ENCODE data around the gene FXN.
"Not testable (repeated sequence)": the region's sequence is repeated elsewhere in the genome, so short reads cannot be mapped to it uniquely, and the experiment has no call there.

FXN gene

DNA sequence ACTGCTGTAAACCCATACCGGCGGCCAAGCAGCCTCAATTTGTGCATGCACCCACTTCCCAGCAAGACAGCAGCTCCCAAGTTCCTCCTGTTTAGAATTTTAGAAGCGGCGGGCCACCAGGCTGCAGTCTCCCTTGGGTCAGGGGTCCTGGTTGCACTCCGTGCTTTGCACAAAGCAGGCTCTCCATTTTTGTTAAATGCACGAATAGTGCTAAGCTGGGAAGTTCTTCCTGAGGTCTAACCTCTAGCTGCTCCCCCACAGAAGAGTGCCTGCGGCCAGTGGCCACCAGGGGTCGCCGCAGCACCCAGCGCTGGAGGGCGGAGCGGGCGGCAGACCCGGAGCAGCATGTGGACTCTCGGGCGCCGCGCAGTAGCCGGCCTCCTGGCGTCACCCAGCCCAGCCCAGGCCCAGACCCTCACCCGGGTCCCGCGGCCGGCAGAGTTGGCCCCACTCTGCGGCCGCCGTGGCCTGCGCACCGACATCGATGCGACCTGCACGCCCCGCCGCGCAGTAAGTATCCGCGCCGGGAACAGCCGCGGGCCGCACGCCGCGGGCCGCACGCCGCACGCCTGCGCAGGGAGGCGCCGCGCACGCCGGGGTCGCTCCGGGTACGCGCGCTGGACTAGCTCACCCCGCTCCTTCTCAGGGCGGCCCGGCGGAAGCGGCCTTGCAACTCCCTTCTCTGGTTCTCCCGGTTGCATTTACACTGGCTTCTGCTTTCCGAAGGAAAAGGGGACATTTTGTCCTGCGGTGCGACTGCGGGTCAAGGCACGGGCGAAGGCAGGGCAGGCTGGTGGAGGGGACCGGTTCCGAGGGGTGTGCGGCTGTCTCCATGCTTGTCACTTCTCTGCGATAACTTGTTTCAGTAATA lies at the start of gene FXN:
Gene FXN, plus strand, starts transcription at position 315 of the 871 bp plus-strand sequence. Its CDS starts 31 bp downstream, at position 346.
- DNase-seq = peak; percentile 87

DNA sequence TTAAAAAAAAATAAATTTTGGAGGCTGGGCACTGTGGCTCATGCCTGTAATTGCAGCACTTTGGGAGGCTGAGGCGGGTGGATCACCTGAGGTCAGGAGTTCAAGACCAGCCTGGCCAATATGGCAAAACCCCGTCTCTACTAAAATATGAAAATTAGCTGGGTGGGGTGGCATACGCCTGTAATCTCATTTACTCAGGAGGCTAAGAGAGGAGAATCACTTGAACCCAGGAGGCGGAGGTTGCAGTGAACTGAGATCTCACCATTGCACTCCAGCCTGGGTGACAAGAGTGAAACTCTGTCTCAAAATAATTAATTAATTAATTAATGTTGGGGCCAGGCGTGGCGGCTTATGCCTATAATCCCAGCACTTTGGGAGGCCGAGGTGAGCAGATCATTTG lies 48.6 kb upstream of the FXN start:
- DNase-seq = not testable (repeated sequence)

DNA sequence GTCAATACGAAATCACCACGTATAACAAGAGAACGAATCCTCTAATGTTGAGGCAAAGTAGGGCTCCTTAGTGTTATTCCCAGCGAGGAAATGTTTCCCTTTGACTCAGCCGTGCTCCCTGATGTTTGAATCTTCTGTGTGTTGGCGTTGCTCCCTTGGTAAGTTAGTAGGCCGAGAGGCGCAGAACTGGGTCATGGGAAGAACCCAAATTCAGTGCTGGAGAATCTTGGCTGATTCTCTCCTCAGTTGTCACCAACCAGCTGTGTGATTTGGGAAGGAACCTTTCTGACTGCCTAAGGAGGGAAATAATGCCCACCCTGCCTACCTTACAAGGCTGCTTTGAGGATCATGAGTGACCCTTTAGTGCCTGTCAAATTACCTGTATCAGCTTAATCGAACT lies 44.1 kb upstream of the FXN start:
- DNase-seq = no peak

DNA sequence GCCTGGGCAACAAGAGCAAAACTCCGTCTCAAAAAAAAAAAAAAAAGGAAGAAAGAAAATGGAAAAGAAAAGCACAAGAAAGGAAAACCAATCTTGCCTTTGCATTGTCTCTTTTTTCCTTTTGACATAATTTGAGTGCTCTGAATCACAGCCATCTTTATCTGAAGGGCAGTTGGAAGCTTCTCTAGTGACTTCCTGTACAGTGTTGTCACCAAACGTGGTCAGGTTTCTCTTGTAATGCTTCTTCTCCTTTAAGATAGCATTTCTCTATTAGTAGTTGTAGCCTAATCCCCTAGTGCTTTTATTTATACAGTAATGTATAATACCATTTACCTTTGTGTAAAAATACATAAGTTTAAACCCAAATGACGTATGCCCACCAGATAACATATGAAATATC lies 39.8 kb upstream of the FXN start:
- DNase-seq = no peak

DNA sequence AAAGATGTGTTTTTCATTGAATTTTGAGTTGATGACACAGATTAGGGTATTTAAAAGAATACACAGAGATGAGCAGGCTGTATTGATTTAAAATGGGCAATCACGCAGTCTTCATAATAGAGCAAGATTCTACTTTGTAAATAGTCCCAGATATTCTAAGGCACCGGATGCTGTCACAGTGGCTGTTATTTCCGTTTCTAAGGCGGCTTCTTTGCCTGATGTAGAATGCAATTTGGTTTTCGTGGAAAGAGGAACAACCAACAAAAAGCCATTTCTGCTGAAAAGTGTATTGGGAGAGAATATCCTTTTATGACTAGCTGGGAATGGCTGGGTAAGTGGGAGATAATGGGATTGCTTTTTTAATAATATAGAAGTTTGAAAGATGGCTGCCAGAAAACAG lies 39.1 kb upstream of the FXN start:
- DNase-seq = no peak

DNA sequence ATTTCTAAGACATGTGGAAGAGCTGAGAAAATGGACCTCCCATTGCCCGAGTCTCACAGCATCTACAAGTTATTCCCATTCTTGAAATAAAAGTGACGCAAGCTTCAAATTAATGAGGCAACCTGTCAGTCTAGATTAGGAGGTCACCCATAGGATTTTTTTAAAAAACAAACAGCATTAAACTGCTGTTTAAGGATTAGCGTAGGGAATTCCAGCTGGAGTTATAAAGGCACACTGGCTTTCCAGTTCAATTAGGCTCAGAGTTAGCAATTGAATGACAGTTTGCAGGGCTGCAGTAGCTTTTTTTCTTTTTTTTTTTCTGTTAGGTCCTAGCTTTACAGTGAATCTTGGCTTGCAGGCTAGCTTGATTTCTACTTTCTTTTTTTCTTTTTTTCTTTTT lies 37.9 kb upstream of the FXN start:
- DNase-seq = no peak

DNA sequence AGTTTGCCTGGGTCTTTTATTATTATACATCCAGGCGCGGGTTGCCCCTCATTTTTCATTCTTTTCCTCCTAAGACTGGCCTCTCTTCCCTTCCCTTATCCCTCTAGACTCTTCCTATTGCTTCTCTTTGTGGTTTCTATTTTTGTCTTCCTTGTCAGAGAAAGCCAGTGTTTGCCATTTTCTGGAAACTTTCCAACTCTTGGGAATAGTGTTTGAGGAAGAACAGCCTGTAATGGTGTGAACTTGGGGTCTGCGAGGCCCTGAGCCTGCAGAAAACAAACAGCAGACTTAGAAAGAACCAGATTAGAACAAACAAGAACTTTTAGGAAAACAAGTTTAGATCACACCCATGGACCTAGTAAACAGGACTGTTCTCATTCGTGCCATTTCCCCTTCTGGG lies 37.2 kb upstream of the FXN start:
- DNase-seq = no peak

DNA sequence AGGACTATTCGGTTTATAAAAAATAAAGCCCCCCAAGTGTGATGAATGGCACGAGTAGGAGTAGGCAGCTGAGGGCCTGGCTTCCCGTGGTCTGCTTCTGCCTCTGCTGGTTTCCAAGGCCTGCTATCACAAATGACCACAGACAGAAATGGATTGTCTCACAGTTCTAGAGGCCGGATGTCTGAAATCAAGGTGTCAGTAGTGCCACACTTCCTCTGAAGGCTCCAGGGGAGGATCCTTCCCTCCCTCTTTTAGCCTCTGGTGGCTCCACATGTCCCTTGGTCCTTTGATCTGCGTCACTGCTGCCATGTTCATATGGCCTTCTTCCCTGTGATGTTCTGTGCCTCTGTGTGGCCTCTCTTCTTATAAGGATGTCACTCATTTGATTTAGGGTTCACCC lies 36.7 kb upstream of the FXN start:
- no peak for DNase-seq

DNA sequence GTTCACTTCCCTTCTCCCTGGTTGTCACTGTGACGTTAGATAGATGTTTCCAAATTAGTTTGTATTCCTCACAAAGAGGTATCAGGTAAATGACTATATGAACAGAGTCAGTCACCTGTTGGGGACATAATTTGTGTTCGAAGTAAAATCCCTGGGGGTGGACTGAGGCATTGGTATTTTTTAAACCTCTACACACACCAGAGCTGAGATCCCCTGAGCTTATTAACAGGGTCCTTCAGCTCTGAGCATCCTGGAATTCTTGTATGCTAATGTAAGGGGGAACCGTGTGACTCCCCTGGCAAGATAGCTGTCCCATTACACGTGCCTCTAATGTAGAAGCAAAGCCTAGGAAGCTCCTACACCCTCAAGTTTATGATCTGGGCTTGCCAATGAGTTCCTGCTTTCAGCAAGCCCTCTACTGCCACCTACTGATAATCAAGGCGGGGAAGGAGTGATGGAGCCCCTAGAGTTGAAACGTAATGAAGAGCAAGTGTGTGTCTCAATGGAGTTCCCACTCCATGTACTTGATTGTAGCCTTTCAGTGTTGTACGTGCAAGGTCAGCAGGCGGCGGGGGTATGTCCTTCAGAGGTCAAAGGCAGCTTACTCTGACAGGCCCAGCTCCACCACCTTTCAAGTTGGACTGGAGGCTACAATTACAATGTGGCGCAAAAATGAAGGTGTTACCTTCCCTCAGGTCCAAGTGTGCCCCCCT lies 36.0 kb upstream of the FXN start:
- DNase-seq = peak; percentile 71

DNA sequence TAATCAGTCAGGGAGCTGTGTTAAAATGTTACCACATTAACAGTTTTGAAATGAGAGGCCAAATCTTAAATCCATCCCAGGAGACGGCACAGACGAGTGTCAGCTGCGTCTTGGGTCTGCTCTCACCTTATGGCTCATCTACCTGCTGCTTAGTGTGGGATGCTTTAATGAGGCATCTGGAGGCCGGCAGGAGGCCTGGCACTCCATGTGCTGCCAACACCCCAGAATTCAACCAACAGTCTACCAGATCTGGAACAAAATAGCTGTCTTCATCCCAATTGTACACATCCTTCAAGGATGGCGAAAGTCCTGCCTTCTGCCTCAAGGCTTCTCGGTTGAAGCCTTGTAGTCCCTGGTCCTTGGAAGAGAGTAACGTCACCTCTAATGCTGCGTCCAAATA lies 33.6 kb upstream of the FXN start:
- no peak for DNase-seq

DNA sequence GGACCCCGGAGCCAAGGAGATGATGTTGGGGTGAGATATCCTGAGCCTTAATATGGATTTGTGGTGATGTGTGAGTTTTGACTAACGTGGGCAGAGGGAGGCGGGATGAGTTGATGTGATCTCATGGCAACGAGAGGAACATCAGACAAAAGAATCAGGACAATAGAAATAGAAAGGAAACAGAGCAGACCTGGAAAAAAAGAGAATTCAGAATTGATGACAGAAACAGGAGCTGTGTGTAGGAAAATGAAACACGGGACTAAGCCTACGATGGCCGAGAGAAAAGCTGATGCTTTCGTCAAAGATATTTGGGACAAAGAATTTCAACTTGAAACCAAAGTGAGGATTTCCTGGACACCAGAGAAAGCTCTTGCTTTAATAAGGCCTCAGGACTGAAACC lies 32.5 kb upstream of the FXN start:
- no peak for DNase-seq

DNA sequence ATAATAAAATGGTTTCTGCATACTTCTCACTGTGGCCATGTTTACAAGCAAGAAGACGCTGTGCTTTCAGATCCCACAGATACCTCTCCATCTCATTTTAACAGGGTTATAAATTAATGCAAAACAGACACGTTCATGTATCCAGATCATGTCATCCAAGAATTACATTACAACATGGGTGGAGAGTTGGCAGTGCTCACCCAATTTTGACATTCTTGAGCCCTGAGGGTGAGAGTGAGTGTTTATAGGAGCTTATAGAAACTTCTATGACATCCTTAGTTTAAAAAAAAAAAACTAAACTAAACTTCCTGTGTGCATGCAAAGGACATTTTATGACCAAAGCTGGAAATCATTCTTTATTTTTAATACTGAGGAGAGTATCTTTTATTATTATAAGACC lies 30.7 kb upstream of the FXN start:
- DNase-seq = no peak

DNA sequence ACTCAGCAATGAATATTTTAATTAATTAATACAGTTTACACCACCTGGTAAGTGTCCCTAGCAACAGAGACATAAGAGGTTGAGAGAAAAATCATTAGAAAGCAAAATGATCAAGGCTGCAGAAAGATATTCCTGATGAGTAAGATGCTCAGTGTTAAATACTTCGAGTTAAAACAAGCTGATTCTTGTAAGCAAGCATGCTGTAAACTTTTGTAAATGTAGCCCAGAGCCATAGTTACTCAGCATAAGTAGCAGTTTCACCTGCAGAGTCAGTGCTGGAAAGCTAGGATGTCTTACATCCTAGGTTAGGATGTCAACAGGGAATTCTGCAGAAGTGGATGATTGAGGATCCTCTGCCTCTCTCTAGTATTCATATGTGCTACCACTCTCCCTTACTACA lies 25.8 kb upstream of the FXN start:
- DNase-seq = no peak

DNA sequence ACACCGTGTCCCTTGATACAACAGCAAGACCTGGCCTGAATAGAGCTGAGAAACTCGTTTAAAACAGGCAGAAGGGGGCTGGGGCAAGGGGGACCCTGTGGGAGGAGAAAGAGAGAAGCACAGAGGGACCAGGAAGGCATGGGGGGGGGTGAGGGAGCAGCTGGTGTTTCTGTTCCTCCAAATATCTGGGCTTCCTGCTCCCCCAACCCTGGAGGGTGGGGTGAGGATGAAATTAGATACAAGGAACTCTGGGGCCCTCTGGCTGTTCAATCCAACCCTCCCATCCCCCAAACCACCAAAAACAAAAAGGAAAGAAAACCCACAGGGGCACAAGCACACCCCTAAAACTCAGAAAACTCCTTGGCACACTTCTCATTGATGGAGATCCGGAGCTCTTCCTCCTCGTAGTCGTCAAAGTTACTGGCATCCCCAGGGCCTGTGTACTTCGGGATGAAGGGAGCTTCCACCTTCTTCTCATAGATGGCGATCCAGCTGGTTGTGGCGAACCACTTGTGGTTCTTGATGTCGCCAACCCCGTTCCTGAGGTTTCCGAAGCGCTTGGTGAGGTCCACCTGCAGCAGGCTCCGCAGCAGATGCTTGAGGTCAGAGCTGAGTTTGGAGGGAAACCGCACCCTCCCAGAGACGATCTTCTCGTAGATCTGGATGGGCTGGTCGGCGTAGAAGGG lies 22.7 kb upstream of the FXN start:
- no peak for DNase-seq

DNA sequence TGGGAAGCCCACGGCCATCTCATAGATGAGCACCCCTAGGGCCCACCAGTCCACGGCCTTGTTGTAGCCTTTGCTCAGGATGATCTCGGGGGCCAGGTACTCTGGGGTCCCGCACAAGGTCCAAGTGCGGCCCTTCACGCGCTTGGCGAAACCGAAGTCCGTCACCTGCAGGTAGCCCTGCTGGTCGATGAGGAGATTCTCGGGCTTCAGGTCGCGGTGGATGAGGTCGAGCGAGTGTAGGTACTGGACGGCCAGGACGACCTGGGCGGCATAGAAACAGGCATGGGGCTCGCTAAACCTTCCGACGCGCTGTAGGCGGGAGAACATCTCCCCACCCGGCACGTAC lies 22.2 kb upstream of the FXN start:
- no peak for DNase-seq

DNA sequence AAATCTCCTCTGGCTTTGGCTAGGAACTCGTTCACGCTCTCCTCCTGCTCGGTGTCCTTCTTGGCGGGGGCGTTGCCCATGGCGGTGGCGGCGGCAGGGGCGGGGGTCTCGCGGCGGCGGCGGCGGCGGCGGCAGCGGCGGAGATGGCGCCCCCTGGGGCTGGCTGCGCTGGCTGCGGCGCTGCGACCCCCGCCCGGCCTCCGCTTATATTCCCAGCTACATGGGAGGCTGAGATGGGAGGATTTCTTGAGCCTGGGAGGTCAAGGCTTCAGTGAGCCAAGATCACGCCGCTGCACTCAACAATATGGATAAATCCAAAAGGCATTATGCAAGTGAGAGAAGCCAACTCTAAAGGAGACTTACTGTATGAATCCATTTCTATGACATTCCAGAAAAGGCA lies 21.5 kb upstream of the FXN start, which contains the start of gene PRKACG:
Gene PRKACG, minus strand, starts transcription at position 101 of the 400 bp plus-strand sequence. Its CDS starts 21 bp downstream, at position 80.
- no peak for DNase-seq

DNA sequence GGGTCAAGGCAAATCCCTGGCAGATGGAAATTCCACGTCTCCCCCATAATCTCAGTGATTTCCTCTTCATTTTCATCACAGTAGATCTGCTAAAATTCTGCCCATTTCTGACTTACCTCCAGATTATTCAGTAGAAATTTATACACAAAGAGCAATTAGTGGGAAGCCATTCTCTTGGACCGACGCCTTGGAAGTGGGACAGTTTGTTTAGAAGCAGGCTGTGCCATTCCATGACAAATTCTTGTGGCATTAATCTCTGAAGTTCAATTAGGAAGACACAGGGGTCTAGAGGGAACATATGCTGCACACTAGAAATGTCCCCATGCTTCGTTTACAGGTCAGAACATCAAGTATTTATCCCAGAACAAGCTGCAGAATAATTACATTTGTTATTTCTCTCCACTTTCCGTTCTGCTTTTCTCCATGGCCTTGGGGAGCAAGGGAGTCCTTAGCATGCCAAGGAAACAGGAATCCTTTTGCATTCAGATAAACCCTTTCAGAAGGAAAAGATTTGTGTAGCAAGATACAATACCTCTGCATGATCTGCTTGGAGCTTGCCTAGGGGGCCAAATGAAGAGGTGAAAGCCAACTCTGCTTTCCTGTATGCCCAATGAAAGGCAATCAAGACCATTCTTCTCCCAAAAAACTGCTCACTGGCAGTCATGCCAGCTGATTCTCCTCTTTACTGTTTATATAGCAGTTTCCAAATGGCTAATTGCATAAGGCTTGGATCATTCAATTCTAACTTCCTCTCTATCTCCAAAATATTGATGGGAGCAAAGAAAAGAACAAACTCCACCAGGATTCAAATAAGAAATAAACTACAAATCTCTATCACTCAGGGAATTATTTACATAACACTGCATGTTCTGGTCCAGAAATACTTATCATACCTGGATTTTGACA lies 19.1 kb upstream of the FXN start:
- no peak for DNase-seq

DNA sequence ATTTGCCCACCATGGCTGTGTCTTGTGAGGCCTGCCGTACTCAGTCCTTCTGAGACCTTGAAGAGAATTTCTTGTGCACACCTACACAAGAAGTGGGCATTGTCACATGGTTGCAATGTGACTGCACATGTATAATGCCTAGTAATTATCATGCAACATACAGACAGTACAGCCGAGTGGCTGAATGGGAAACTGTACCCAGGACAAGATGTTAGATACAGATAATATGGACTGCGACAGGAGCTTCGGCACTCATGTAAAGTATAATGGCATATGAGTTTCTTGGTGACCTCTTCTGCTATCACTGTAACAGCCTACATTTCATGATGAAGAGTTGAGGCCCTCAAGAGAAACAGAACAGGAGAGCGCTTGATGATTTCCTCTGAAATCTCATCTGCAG lies 16.8 kb upstream of the FXN start:
- no peak for DNase-seq

DNA sequence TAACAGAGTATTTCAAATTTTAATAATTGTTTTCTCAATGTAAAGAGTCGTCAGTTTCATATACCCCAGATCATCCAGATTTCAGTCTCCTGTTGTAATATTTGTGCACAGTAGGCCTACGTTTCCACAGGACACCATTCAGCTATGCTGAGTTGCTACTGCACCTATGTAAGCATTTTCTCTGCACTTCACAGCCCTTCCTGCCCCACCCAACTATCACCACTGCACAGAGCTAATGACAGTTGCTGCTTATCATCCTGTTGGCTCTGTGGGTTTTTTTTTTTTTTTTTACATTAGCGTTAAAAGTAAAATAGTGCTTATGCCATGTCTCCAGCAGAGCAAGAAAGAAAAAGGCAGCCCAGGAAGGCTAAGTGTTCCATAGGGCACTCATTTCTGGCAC lies 15.7 kb upstream of the FXN start:
- no peak for DNase-seq

DNA sequence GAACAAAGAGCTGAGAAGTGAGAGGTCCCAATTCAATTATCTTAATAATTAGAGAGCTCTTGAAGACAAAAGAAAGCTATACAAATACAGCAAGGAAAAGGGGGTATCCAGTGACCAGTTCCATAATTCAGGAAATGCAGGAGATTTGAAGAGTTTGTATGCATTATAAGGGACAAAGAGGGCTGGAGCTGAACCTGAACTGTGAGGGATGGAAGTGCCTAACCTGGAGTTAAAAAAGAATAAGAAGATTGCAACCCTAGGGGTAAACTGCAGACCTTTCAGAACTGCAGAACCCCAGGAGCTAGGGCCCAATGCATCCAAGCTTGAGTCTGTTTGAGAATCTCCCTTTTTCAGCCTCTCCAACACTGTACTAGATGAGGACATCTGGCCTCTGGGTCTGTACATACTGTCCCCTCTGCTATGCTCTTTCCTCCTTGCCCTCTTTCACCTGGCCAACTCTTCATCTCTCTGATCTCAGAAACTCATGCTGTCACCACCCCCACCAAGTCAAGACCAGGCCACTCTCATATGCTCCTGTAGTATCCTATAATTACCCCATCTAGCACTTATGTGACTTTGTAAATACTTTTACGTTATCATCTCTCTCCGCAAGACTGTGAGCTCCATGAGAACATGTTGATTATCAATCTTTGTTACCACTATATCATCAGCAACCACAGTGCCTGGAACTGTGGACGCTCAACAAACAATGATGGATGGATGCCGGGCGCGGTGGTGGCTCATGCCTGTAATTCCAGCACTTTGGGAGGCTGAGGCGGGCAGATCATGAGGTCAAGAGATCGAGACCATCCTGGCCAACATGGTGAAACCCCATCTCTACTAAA lies 15.0 kb upstream of the FXN start:
- DNase-seq = no peak

DNA sequence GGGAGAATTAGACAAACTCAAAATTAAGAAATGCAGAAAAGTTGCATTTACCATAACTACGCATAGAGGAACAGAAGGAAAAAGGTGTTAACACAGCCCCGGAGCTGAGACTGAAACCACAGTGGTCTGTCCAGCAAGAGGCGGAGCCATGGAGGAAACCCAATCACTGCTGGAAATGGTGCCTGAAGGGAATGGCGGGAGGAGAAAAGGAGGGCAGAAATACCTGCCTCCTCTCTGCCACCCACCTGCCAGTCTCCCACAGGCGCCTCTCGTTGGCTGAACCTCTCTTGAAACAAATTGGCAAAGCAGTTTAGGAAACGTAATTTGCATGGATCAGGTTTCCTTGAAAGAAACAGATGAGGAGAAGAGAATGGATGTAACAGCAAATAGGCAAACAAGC lies 11.9 kb upstream of the FXN start:
- DNase-seq = no peak

Data from stimulated activated CD4-positive, alpha-beta T cell treated with anti-CD3 and anti-CD28 coated beads, Interleukin-15, amount 100 ng/mL, for 24 hours (primary cell).